ENCODE measurements around the gene ATN1. TPM values are rescaled to one million over a fixed set of nuclear protein-coding genes. Genes with fewer than 3 reads are reported as not detected.

ATN1 gene
- total RNA-seq, 2 donors from 2014 or later = 109 to 163 TPM

DNA sequence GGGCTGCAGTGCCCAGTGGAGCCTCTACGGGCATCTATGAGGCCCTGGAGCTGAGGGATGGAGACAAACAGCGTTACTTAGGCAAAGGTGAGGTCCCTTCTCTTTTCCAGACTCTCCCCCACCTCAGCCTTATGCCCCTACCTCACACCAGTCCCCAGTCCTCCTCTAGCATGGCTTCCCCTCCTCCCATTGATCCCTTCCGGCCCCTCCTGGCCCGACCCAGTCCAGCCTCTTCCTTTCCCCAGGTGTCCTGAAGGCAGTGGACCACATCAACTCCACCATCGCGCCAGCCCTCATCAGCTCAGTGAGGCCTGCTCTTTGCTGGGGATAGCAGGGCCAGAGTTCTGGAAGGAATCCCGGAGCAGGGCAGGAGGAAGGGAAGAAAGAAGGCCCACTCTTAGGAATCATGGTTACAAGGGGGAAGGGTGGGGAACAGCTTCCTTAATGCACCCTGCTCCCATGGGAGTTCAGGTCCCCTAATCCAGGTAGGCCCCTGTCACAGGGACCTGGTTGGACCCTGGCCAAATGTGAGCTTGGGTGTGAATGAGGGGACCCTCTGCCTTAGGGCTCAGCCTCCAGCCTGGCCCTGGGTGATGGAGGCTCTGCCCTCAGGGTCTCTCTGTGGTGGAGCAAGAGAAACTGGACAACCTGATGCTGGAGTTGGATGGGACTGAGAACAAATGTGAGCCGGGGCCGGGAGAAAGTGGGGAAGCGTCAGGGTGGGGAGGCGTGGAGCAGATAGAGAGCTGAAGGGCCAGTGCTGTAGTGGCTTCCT, 11.1 kb upstream of the ATN1 start:
- ATAC-seq (ENCODE audit: insufficient number of reproducible peaks, low FRiP score, low read depth) (no peak), DNase-seq (ENCODE audit: low spot score) (no peak)
- peak overlapping the region in 1 of 2 donors; percentile 16 for H3K27ac ChIP-seq

DNA sequence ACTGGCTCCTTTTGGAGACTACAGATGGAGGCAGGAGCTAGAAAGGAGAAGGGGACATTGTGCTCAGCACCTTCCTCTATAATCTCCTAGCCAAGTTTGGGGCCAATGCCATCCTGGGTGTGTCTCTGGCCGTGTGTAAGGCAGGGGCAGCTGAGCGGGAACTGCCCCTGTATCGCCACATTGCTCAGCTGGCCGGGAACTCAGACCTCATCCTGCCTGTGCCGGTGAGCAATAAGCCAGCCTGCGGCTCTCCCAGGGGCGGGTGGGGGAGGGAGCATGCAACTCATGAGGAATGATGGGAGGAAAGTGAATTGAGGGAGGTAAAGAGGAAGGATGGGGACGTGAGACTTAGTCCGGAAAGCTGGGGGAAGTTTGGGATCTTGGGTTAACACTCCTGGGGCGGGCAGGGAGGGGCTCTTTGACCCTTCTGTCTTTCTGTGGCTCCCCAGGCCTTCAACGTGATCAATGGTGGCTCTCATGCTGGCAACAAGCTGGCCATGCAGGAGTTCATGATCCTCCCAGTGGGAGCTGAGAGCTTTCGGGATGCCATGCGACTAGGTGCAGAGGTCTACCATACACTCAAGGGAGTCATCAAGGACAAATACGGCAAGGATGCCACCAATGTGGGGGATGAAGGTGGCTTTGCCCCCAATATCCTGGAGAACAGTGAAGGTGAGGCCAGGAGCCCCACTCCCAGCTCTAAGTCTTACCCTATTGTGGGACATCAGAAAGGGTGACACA, 10.1 kb upstream of the ATN1 start:
- TF ChIP-seq, protein P1, sequence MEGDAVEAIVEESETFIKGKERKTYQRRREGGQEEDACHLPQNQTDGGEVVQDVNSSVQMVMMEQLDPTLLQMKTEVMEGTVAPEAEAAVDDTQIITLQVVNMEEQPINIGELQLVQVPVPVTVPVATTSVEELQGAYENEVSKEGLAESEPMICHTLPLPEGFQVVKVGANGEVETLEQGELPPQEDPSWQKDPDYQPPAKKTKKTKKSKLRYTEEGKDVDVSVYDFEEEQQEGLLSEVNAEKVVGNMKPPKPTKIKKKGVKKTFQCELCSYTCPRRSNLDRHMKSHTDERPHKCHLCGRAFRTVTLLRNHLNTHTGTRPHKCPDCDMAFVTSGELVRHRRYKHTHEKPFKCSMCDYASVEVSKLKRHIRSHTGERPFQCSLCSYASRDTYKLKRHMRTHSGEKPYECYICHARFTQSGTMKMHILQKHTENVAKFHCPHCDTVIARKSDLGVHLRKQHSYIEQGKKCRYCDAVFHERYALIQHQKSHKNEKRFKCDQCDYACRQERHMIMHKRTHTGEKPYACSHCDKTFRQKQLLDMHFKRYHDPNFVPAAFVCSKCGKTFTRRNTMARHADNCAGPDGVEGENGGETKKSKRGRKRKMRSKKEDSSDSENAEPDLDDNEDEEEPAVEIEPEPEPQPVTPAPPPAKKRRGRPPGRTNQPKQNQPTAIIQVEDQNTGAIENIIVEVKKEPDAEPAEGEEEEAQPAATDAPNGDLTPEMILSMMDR (IDR thresholded peaks at IDR 0.05) = no peak
- no peak for DNase-seq (ENCODE audit: low spot score)
- Histone ChIP-seq H3K4me1 (ENCODE audit: control insufficient read depth in 1 of 2, low read depth in 2 of 2) (peaks cover 16 to 18% of the 10 kb centered on the region in 2 donors), H3K36me3 (peaks cover 13% of the 10 kb centered on the region), H3K27me3 (replicated peaks; ENCODE audit: insufficient read depth) (no peaks in the 10 kb centered on the region), H3K4me3 (no peak overlapping the region), H3K27ac (no peak overlapping the region), H3K9me3 (no peaks in the 10 kb centered on the region)
- ATAC-seq (ENCODE audit: insufficient number of reproducible peaks, low FRiP score, low read depth) = no peak

More for the DNA sequence above, 11.1 kb upstream of the ATN1 start:
- H3K36me3 ChIP-seq = peaks cover 13% of the 10 kb centered on the region
- H3K9me3 ChIP-seq = no peaks in the 10 kb centered on the region
- no peaks in the 10 kb centered on the region for H3K27me3 ChIP-seq (replicated peaks; ENCODE audit: insufficient read depth)
- peaks cover 16 to 18% of the 10 kb centered on the region in 2 donors for H3K4me1 ChIP-seq (ENCODE audit: control insufficient read depth in 1 of 2, low read depth in 2 of 2)
- TF ChIP-seq, protein P1 (IDR thresholded peaks at IDR 0.05) = no peak
- no peak overlapping the region for H3K4me3 ChIP-seq

DNA sequence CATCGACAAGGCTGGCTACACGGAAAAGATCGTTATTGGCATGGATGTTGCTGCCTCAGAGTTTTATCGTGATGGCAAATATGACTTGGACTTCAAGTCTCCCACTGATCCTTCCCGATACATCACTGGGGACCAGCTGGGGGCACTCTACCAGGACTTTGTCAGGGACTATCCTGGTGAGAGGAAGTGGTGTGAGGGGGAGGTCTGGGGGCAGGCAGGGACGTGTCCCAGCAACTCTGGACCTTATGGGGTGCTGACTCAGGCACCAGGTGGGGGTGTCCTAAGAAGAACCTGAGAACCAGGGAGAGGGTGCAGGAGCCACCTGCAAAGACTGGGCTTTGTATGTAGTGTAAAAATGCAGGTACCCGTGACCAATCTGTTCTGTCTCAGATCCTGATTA, 8.2 kb upstream of the ATN1 start:
- H3K27ac ChIP-seq = no peak overlapping the region
- no peaks in the 10 kb centered on the region for H3K9me3 ChIP-seq
- H3K27me3 ChIP-seq (replicated peaks; ENCODE audit: insufficient read depth) = no peaks in the 10 kb centered on the region
- H3K4me3 ChIP-seq = no peak overlapping the region
- DNase-seq (ENCODE audit: low spot score) (no peak), ATAC-seq (ENCODE audit: insufficient number of reproducible peaks, low FRiP score, low read depth) (no peak)
- H3K4me1 ChIP-seq (ENCODE audit: control insufficient read depth in 1 of 2, low read depth in 2 of 2) = peaks cover 12 to 21% of the 10 kb centered on the region in 2 donors
- TF ChIP-seq, protein P1 (IDR thresholded peaks at IDR 0.05) = no peak
- peaks cover 13% of the 10 kb centered on the region for H3K36me3 ChIP-seq

DNA sequence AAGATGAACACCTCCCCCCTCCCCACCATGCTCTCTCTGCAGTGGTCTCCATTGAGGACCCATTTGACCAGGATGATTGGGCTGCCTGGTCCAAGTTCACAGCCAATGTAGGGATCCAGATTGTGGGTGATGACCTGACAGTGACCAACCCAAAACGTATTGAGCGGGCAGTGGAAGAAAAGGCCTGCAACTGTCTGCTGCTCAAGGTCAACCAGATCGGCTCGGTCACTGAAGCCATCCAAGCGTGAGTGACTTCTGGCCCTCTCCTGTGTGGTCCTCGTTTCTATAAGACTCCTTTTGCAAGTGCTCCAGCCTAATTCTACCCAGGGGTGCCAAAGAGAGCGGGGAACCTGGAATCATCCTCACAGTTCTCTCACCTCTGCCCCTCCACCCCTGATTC, 6.2 kb upstream of the ATN1 start:
- DNase-seq (ENCODE audit: low spot score) (no peak), ATAC-seq (ENCODE audit: insufficient number of reproducible peaks, low FRiP score, low read depth) (no peak)
- TF ChIP-seq, protein P1 (IDR thresholded peaks at IDR 0.05) = no peak
- Histone ChIP-seq H3K4me3 (no peak overlapping the region), H3K36me3 (peaks cover 10% of the 10 kb centered on the region), H3K27ac (no peak overlapping the region), H3K9me3 (no peaks in the 10 kb centered on the region), H3K4me1 (ENCODE audit: control insufficient read depth in 1 of 2, low read depth in 2 of 2) (peaks cover 10 to 30% of the 10 kb centered on the region in 2 donors), H3K27me3 (replicated peaks; ENCODE audit: insufficient read depth) (no peaks in the 10 kb centered on the region)
